PC-9 (cell line): Measurements from ENCODE around the gene MACROD2.

Experiments
- EZH2 ChIP-seq: fragments of 200-600 bp; sonication (generic); IDR thresholded peaks from 2 replicates; pipeline ENCODE4 v1.8.0; 2017; ENCODE audit warnings: antibody characterized with exemption, low read depth
- TF ChIP-seq, protein P1 (sequence below): fragments of 200-600 bp; sonication (generic); conservative IDR thresholded peaks from 2 replicates; pipeline ENCODE4 v1.6.1; 2017; ENCODE audit warnings: mixed run types, antibody characterized with exemption, mild to moderate bottlenecking, moderate library complexity

DNA sequence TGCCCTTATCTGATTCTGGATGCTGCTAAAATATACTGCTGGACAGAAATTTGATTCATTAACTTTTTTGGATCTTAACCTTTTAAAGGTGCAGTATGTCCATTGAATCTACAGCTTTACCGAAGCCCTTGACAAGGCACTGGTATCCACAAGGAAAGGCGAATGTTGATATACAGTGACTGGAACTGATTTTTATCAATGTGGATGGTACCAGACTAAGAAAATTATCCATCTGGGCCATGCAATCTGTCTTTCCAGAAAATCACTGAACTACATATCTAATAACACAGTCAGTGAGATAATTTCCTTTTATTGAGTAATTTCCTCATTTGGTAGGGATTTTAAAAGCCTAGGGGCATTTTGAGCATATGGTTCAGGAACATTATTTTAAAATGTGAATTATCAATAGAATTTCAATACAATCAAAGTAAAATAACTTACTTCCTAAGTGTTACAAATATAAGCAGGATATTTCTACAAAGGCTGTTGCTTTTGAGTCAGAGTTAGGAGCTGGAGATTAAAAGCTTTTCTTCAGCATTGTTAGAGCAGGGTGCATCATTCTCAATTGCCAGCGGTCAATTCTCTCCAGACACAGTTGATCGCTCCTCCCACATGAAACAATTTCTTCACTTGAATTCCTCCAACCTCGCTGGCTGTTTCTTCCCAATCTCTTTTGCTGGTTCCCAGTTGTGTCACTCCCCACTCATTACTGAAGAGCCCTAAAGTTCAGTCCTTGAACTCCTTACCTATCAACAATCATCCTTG, 927.4 kb downstream of the MACROD2 start:
- TF ChIP-seq, protein P1, sequence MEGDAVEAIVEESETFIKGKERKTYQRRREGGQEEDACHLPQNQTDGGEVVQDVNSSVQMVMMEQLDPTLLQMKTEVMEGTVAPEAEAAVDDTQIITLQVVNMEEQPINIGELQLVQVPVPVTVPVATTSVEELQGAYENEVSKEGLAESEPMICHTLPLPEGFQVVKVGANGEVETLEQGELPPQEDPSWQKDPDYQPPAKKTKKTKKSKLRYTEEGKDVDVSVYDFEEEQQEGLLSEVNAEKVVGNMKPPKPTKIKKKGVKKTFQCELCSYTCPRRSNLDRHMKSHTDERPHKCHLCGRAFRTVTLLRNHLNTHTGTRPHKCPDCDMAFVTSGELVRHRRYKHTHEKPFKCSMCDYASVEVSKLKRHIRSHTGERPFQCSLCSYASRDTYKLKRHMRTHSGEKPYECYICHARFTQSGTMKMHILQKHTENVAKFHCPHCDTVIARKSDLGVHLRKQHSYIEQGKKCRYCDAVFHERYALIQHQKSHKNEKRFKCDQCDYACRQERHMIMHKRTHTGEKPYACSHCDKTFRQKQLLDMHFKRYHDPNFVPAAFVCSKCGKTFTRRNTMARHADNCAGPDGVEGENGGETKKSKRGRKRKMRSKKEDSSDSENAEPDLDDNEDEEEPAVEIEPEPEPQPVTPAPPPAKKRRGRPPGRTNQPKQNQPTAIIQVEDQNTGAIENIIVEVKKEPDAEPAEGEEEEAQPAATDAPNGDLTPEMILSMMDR, result no peak
- no peak for TF ChIP-seq EZH2
